ENCODE results near the gene CHCHD10. TPM values are rescaled to one million over a fixed set of nuclear protein-coding genes. Genes with fewer than 3 reads are reported as not detected.
A peak's percentile ranks its signal among the peaks of the same experiment; 100 is the strongest.

CHCHD10 gene
- total RNA-seq, 1 donor from 2014 or later: 62.2 TPM

GRCh38 chr22:23774114-23774921 is 6.5 kb upstream of the CHCHD10 start:
- Mint-ChIP-seq H3K27me3 (ENCODE audit: low read depth) (no peaks in the 10 kb centered on the region), H3K36me3 (ENCODE audit: low read depth) (no peaks in the 10 kb centered on the region), H3K4me3 (ENCODE audit: unreplicated experiment) (peak overlapping the region; percentile 71), H3K9me3 (ENCODE audit: low read depth) (no peaks in the 10 kb centered on the region), H3K27ac (ENCODE audit: unreplicated experiment) (peak overlapping the region; percentile 71), H3K4me1 (ENCODE audit: low read depth) (peaks cover 58% of the 10 kb centered on the region)
- no peak for DNase-seq (ENCODE audit: low spot score)
- TF ChIP-seq, protein P1, sequence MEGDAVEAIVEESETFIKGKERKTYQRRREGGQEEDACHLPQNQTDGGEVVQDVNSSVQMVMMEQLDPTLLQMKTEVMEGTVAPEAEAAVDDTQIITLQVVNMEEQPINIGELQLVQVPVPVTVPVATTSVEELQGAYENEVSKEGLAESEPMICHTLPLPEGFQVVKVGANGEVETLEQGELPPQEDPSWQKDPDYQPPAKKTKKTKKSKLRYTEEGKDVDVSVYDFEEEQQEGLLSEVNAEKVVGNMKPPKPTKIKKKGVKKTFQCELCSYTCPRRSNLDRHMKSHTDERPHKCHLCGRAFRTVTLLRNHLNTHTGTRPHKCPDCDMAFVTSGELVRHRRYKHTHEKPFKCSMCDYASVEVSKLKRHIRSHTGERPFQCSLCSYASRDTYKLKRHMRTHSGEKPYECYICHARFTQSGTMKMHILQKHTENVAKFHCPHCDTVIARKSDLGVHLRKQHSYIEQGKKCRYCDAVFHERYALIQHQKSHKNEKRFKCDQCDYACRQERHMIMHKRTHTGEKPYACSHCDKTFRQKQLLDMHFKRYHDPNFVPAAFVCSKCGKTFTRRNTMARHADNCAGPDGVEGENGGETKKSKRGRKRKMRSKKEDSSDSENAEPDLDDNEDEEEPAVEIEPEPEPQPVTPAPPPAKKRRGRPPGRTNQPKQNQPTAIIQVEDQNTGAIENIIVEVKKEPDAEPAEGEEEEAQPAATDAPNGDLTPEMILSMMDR (IDR thresholded peaks at IDR 0.05): no peak

GRCh38 chr22:23773483-23774113 is 5.8 kb upstream of the CHCHD10 start:
- Mint-ChIP-seq H3K36me3 (ENCODE audit: low read depth) (no peaks in the 10 kb centered on the region), H3K27ac (ENCODE audit: unreplicated experiment) (peak overlapping the region; percentile 78), H3K4me1 (ENCODE audit: low read depth) (peaks cover 63% of the 10 kb centered on the region), H3K9me3 (ENCODE audit: low read depth) (no peaks in the 10 kb centered on the region), H3K4me3 (ENCODE audit: unreplicated experiment) (peak overlapping the region; percentile 71), H3K27me3 (ENCODE audit: low read depth) (no peaks in the 10 kb centered on the region)
- TF ChIP-seq, protein P1 (IDR thresholded peaks at IDR 0.05): no peak
- no peak for DNase-seq (ENCODE audit: low spot score)

DNA sequence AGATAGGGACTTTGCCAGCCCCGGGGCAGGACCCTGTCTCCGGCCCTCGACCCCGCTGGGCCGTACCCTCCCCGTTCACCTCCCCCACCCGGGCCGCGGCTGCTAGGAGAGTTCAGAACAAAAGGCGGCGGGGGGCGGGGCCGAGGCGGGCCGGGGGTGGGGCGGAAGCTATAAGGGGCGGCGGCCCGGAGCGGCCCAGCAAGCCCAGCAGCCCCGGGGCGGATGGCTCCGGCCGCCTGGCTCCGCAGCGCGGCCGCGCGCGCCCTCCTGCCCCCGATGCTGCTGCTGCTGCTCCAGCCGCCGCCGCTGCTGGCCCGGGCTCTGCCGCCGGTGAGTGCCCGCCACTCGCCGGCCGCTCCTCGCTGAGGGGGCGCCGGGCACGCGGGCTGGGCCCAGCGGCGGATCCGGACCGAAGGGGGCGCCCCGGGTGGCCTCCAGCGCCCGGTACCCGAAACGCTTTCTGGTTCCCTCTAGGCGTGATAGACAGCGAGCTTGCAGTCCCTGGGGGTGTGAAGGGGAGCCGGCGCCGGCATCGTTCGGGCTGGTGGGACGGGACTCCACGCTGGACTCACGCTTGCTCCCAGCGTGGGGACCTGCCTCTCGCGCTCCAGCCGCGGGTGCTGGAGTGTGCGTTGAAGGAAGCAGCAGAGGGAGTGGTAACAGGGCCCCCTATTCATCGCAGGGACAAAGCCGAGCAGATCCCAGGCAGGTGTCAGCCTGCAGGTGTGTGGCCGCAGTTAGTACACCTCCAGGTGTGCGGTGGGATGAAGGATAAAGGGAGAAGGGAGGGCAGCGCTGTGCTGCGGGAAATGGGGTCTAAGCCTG is 5.1 kb upstream of the CHCHD10 start, which contains the start of gene MMP11:
TSS of gene MMP11 (plus strand) at position 201 of the 825 bp plus-strand sequence. CDS start at position 223, 22 bp downstream.
- peaks cover 58% of the 10 kb centered on the region for H3K4me1 Mint-ChIP-seq (ENCODE audit: low read depth)
- DNase-seq (ENCODE audit: low spot score): no peak
- TF ChIP-seq, protein P1 (IDR thresholded peaks at IDR 0.05): peak; percentile 46
- no peaks in the 10 kb centered on the region for H3K27me3 Mint-ChIP-seq (ENCODE audit: low read depth)
- no peaks in the 10 kb centered on the region for H3K9me3 Mint-ChIP-seq (ENCODE audit: low read depth)
- no peaks in the 10 kb centered on the region for H3K36me3 Mint-ChIP-seq (ENCODE audit: low read depth)
- peak within 1 kb of the TSS; percentile 71 for H3K4me3 Mint-ChIP-seq (ENCODE audit: unreplicated experiment)
- peak within 1 kb of the TSS; percentile 78 for H3K27ac Mint-ChIP-seq (ENCODE audit: unreplicated experiment)

DNA sequence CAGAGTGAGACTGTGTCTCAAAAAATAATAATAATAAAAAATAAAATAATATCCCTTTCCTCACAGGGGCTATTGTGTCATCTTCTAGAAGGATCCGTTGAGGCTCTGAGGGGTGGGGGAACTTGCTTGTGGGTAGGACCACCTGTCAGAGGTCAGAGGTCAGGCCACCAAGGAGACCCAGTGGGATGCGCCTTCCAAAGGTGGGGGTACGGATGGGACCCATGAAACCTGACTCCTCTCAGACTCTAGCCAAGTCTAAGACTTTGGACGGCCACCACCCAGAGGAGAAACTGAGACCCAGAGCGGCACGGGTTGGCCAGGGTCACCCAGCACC is 4.5 kb upstream of the CHCHD10 start:
- no peak overlapping the region for H3K27ac Mint-ChIP-seq (ENCODE audit: unreplicated experiment)

More for the DNA sequence above, 4.5 kb upstream of the CHCHD10 start:
- Mint-ChIP-seq H3K4me3 (ENCODE audit: unreplicated experiment) (peak overlapping the region; percentile 58), H3K9me3 (ENCODE audit: low read depth) (no peaks in the 10 kb centered on the region), H3K36me3 (ENCODE audit: low read depth) (no peaks in the 10 kb centered on the region), H3K4me1 (ENCODE audit: low read depth) (peaks cover 53% of the 10 kb centered on the region), H3K27me3 (ENCODE audit: low read depth) (no peaks in the 10 kb centered on the region)
- DNase-seq (ENCODE audit: low spot score): no peak
- TF ChIP-seq, protein P1 (IDR thresholded peaks at IDR 0.05): no peak

Data from chondrocyte (in vitro differentiated cells).